Adrenal gland (tissue), 12 donors: ENCODE results near the gene INSRR. TPM values are rescaled to one million over a fixed set of nuclear protein-coding genes. Genes with fewer than 3 reads are reported as not detected.

Experiments used
- DNase-seq, 7 donors: peaks; one replicate each; pipeline ENCODE4 v3.0.0-alpha.2; 2019 to 2020
- H3K27ac ChIP-seq, 5 donors: fragments of 200-600 bp; sonication (generic) in 4 of 5; 1 replicate in 3 of 5; 2 replicates in 2 of 5; pipeline versions ENCODE4 v1.5.1 to v1.8.0; 2016 to 2020; ENCODE audit warnings: mild to moderate bottlenecking in 1 of 5
- H3K27me3 ChIP-seq: fragments of 200-600 bp; 2 replicates; pipeline ENCODE4 v1.8.0; 2021
- H3K36me3 ChIP-seq, 2 donors: fragments of 200-600 bp; replicated peaks in 1 of 2; 1 replicate in 1 of 2; 2 replicates in 1 of 2; pipeline versions ENCODE4 v1.5.1 to v1.8.0; 2018 to 2022
- H3K4me1 ChIP-seq, 2 donors: fragments of 200-600 bp; replicated peaks in 1 of 2; 1 replicate in 1 of 2; 2 replicates in 1 of 2; pipeline versions ENCODE4 v1.5.1 to v1.8.0; 2018 to 2021
- H3K4me3 ChIP-seq, 4 donors: fragments of 200-600 bp; sonication (generic) in 3 of 4; one replicate each; pipeline ENCODE4 v1.5.1; 2016 to 2018
- H3K9me3 ChIP-seq, 3 donors: fragments of 200-600 bp; sonication (generic) in 1 of 3; replicated peaks in 1 of 3; 1 replicate in 2 of 3; 2 replicates in 1 of 3; pipeline versions ENCODE4 v1.5.1 to v1.8.0; 2016 to 2021
- POLR2A ChIP-seq, 2 donors: fragments of 450-650 bp; IDR thresholded peaks; one replicate each; pipeline ENCODE4 v1.6.1; 2017; ENCODE audit warnings: antibody characterized with exemption in 2 of 2, mild to moderate bottlenecking in 2 of 2, moderate library complexity in 1 of 2
- WGBS, 4 donors: extraction: QIAGEN DNeasy Blood & Tissue Kit in 2 of 4; methylation state at CpG; one replicate each; pipeline versions ENCODE4 v1.1.5 to v1.1.7; 2013 to 2017; 5-methylcytosine and 5-hydroxymethylcytosine counted together
- intact Hi-C, 2 donors: fragments of 100-400 bp; cut with DNase I; formaldehyde crosslinking; loops; one replicate each; pipeline versions ENCODE4 v1.14.1 to v1.15.0; 2022 to 2023
- polyA plus RNA-seq, 3 donors: library from polyadenylated mRNA; stranded (reverse); fragments of 200-250 nt in 2 of 3; fragments of 350-450 nt in 1 of 3; fragmentation: Illumina TruSeq in 1 of 3; extraction: RNeasy Lipid Tissue Mini Kit (QIAGEN cat#74804) in 1 of 3; gene quantifications; one replicate each; pipeline ENCODE4 v1.2.3, GENCODE V29; 2013 to 2014
- total RNA-seq, 9 donors: library from RNA; depleted of rRNA in 4 of 9; stranded (reverse); fragments of >200 nt in 4 of 9; fragments of 120-200 nt in 1 of 9; fragmentation: NEBNext Ultra II Directional in 1 of 9; extraction: Animal tissue kit (Norgen Biotek cat#: 25700) in 1 of 9; gene quantifications; one replicate each; pipeline versions ENCODE4 v1.1.0 to v1.2.4, GENCODE V29; 2013 to 2023
- TF ChIP-seq, protein P1 (sequence below), 6 experiments: fragments of 450-650 bp in 4 of 6; fragments of 200-600 bp in 2 of 6; sonication (generic) in 1 of 6; IDR thresholded peaks; 1 replicate in 5 of 6; 2 replicates in 1 of 6; pipeline versions ENCODE4 v1.5.1 to v1.8.0; 2016 to 2021; ENCODE audit warnings: antibody characterized with exemption in 6 of 6, mild to moderate bottlenecking in 2 of 6, moderate library complexity in 1 of 6
- donor health status: healthy with polysubstance abuse.
- donor health status: Bipolar disorder and iron deficiency.
- donor health status: DM: yes; HTN: yes; CAD: no.
- donor health status: DM: no; HTN: no; CAD: no.
- donor health status: DM: no; HTN: no; CAD: no.
- donor health status: DM: yes; HTN: yes; CAD: no.

Gene INSRR
- total and polyA plus RNA-seq, 12 donors = 0.04 to 8.7 (median 0.35) TPM; not detected in 2

DNA sequence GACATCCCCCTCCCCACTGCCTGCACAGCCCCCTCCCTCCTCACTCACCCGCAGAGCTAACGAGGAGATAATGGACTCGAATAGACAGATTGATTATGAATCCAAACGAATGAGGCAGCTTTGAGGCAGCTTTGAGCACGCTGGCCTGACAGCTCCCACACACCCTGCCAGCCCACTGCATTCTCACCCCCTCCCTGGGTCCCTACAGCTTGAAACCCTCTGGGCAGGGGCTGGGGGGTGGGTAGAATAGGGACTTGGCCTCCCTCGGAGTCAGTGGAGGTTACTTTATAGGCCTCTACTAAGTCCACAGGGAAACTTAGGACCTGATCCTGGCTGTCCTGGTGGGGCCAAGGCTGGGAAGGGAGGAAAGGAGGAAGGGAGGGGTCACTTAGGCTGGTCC, 3.7 kb upstream of the INSRR start:
- DNase-seq = no peak
- no peak overlapping the region for H3K4me3 ChIP-seq
- no peaks in the 10 kb centered on the region for H3K36me3 ChIP-seq
- H3K9me3 ChIP-seq = no peaks in the 10 kb centered on the region
- intact Hi-C loops = loop anchor here (10.0 kb wide), 2 partner anchors 138 to 168 kb away; partner anchors contain the start of genes ISG20L2 (in 1 of the 2) and METTL25B (in 1 of the 2)
- no peak overlapping the region for H3K27ac ChIP-seq
- peaks cover 34% of the 10 kb centered on the region for H3K27me3 ChIP-seq
- H3K4me1 ChIP-seq = peaks cover 14 to 28% of the 10 kb centered on the region in 2 donors
- WGBS, 4 donors = 80 to 94% (median 83%) methylated on average over 2 to 6 of the region's 6 CpGs
- TF ChIP-seq, protein P1, sequence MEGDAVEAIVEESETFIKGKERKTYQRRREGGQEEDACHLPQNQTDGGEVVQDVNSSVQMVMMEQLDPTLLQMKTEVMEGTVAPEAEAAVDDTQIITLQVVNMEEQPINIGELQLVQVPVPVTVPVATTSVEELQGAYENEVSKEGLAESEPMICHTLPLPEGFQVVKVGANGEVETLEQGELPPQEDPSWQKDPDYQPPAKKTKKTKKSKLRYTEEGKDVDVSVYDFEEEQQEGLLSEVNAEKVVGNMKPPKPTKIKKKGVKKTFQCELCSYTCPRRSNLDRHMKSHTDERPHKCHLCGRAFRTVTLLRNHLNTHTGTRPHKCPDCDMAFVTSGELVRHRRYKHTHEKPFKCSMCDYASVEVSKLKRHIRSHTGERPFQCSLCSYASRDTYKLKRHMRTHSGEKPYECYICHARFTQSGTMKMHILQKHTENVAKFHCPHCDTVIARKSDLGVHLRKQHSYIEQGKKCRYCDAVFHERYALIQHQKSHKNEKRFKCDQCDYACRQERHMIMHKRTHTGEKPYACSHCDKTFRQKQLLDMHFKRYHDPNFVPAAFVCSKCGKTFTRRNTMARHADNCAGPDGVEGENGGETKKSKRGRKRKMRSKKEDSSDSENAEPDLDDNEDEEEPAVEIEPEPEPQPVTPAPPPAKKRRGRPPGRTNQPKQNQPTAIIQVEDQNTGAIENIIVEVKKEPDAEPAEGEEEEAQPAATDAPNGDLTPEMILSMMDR (IDR thresholded peaks at IDR 0.05) = no peak
- no peak for TF ChIP-seq POLR2A (IDR thresholded peaks at IDR 0.05)

DNA sequence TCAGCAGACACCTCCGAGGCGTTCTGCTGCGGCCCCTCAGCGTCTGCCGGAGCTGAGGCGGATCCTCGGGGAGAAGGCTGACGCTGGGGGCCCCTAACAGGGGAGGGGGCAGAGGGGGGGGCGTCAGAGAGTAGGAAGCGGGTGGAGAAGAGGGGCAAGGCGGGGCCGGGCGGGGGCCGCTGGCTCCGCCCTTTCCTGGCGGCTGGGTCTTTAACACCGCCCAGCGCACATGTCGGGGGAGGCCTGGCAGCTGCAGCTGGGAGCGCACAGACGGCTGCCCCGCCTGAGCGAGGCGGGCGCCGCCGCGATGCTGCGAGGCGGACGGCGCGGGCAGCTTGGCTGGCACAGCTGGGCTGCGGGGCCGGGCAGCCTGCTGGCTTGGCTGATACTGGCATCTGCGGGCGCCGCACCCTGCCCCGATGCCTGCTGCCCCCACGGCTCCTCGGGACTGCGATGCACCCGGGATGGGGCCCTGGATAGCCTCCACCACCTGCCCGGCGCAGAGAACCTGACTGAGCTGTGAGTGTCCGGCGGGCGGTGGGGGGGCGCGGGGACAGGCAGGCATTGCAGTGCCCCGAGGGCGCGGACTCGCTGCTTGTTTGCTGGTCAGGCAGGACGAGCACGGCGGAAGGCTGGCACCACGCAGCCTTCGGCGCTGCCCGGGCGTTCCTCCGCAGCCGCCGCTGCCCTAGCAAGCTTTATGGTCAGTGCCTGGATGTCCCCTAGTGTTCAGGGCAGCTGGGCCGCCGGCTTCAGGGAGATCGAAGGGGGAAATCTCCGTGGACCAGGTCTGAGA, 1.9 kb upstream of the INSRR start, which contains the start of gene NTRK1:
TSS of gene NTRK1 (plus strand) at position 238 of the 796 bp plus-strand sequence. CDS start at position 308, 70 bp downstream.
- H3K27ac ChIP-seq = peak within 1 kb of the TSS in 1 of 5 donors; percentile 10
- H3K4me1 ChIP-seq = peaks cover 14 to 28% of the 10 kb centered on the region in 2 donors
- WGBS, 4 donors = 1 to 8% (median 6%) methylated on average over 2 to 69 of the region's 69 CpGs
- TF ChIP-seq, protein P1 (IDR thresholded peaks at IDR 0.05) = no peak
- peak in 1 of 2 donors; percentile 44 for TF ChIP-seq POLR2A (IDR thresholded peaks at IDR 0.05)
- no peaks in the 10 kb centered on the region for H3K9me3 ChIP-seq
- H3K36me3 ChIP-seq = no peaks in the 10 kb centered on the region
- intact Hi-C loops = loop anchor here (10.0 kb wide), 2 partner anchors 136 to 166 kb away; partner anchors contain the start of genes ISG20L2 (in 1 of the 2) and METTL25B (in 1 of the 2)
- peaks cover 34% of the 10 kb centered on the region for H3K27me3 ChIP-seq
- DNase-seq = peak in 2 of 7 donors; percentile 11 to 21
- H3K4me3 ChIP-seq = peak within 1 kb of the TSS in 1 of 4 donors; percentile 5

- Histone ChIP-seq H3K27ac (peak overlapping the region in 1 of 5 donors; percentile 10), H3K4me1 (peaks cover 14 to 28% of the 10 kb centered on the region in 2 donors), H3K36me3 (no peaks in the 10 kb centered on the region), H3K4me3 (peak overlapping the region in 1 of 4 donors; percentile 5), H3K27me3 (peaks cover 34% of the 10 kb centered on the region), H3K9me3 (no peaks in the 10 kb centered on the region)
- 1 to 4% (median 2%) methylated on average over 20 to 35 of the region's 35 CpGs for WGBS, 4 donors
- peak in 6 of 7 donors; percentile 30 to 63 (median 36) for DNase-seq
- TF ChIP-seq POLR2A (IDR thresholded peaks at IDR 0.05) = no peak
- TF ChIP-seq, protein P1 (IDR thresholded peaks at IDR 0.05) = peak; percentile 58 to 83 (median 74)
- intact Hi-C loops = loop anchor here (10.0 kb wide), 2 partner anchors 135 to 165 kb away; partner anchors contain the start of genes ISG20L2 (in 1 of the 2) and METTL25B (in 1 of the 2)
Measured at GRCh38 chr1:156860113-156860627, 1.3 kb upstream of the INSRR start.
